Lung (tissue), 12 donors: ENCODE results near the gene ADAMTS2. TPM values are rescaled to one million over a fixed set of nuclear protein-coding genes. Genes with fewer than 3 reads are reported as not detected.

ENCODE experiments used
- ATAC-seq: fragments of 200-7000 bp; cut with Tn5 transposase; one replicate; pipeline ENCODE4 v1.9.1; 2020; ENCODE audit warnings: moderate number of reproducible peaks; ENCODE audit not compliant: insufficient read depth, low FRiP score
- DNase-seq, 3 donors: peaks; one replicate each; pipeline ENCODE4 v3.0.0-alpha.2; 2013 to 2017
- H3K27ac ChIP-seq, 2 donors: one replicate each; pipeline ENCODE4 v1.5.1; 2013; ENCODE audit warnings: mild to moderate bottlenecking in 2 of 2, moderate library complexity in 2 of 2, control low read depth in 1 of 2, inconsistent platforms in 1 of 2, low read depth in 1 of 2, low read length in 1 of 2
- H3K27me3 ChIP-seq, 3 donors: one replicate each; pipeline ENCODE4 v1.5.1; 2013; ENCODE audit warnings: low read length in 2 of 3; ENCODE audit not compliant: control insufficient read depth in 3 of 3, insufficient read depth in 3 of 3
- H3K36me3 ChIP-seq, 4 donors: one replicate each; pipeline ENCODE4 v1.5.1; 2013; ENCODE audit warnings: low read length in 4 of 4, mild to moderate bottlenecking in 1 of 4, moderate library complexity in 1 of 4; ENCODE audit not compliant: control insufficient read depth in 4 of 4, insufficient read depth in 4 of 4
- H3K4me1 ChIP-seq, 5 donors: one replicate each; pipeline ENCODE4 v1.5.1; 2013; ENCODE audit warnings: low read length in 5 of 5, mild to moderate bottlenecking in 2 of 5, moderate library complexity in 1 of 5; ENCODE audit not compliant: control insufficient read depth in 5 of 5, insufficient read depth in 5 of 5
- H3K4me3 ChIP-seq: one replicate; pipeline ENCODE4 v1.5.1; 2013; ENCODE audit warnings: mild to moderate bottlenecking, control low read depth, moderate library complexity
- H3K9ac ChIP-seq, 2 donors: one replicate each; pipeline ENCODE4 v1.5.1; 2013; ENCODE audit warnings: low read length in 2 of 2, control low read depth in 1 of 2; ENCODE audit not compliant: insufficient read depth in 1 of 2
- H3K9me3 ChIP-seq, 4 donors: one replicate each; pipeline ENCODE4 v1.5.1; 2013; ENCODE audit warnings: low read length in 3 of 4, mild to moderate bottlenecking in 1 of 4, moderate library complexity in 1 of 4; ENCODE audit not compliant: control insufficient read depth in 4 of 4, insufficient read depth in 3 of 4
- CTCF ChIP-seq: IDR thresholded peaks from 2 replicates; pipeline ENCODE4 v1.5.1; 2012; ENCODE audit warnings: mild to moderate bottlenecking; ENCODE audit errors: control extremely low read depth, extremely low read depth
- WGBS, 2 donors: extraction: QIAGEN DNeasy Blood & Tissue Kit; methylation state at CpG; one replicate each; pipeline ENCODE4 v1.1.7; 2013; 5-methylcytosine and 5-hydroxymethylcytosine counted together
- polyA plus RNA-seq, 2 donors: library from polyadenylated mRNA; stranded (reverse); fragments of 200-250 nt; gene quantifications; one replicate each; pipeline ENCODE4 v1.2.1, GENCODE V29; 2013
- total RNA-seq, 2 donors: library from RNA; depleted of rRNA in 1 of 2; stranded (reverse); fragments of >200 nt in 1 of 2; gene quantifications; one replicate each; pipeline ENCODE4 v1.2.1, GENCODE V29; 2014 to 2021
- donor health status: control.
- donor health status: control.
- donor health status: Bipolar disorder and iron deficiency.
- donor health status: healthy.
- donor health status: DM: yes; HTN: yes; CAD: no.

The ADAMTS2 gene
- total and polyA plus RNA-seq, 4 donors, result 9.3 to 45.5 (median 28.7) TPM

- H3K4me1 ChIP-seq, result no peaks in the 10 kb centered on the region
- H3K36me3 ChIP-seq, result no peaks in the 10 kb centered on the region
- 68 to 81% methylated on average over 20 of the region's 20 CpGs for WGBS, 2 donors
- TF ChIP-seq CTCF, result no peak
- no peaks in the 10 kb centered on the region for H3K9me3 ChIP-seq
- H3K27ac ChIP-seq, result no peak overlapping the region
- no peak for ATAC-seq
- H3K4me3 ChIP-seq, result no peak overlapping the region
- H3K27me3 ChIP-seq, result no peaks in the 10 kb centered on the region
- H3K9ac ChIP-seq, result no peak overlapping the region
- no peak for DNase-seq
These were observed 135.7 kb downstream of the ADAMTS2 start for GRCh38 chr5:179209359-179210150.

GRCh38 chr5:179208706-179209358 is 136.4 kb downstream of the ADAMTS2 start:
- no peak overlapping the region for H3K4me3 ChIP-seq
- ATAC-seq, result no peak
- no peak for DNase-seq

DNA sequence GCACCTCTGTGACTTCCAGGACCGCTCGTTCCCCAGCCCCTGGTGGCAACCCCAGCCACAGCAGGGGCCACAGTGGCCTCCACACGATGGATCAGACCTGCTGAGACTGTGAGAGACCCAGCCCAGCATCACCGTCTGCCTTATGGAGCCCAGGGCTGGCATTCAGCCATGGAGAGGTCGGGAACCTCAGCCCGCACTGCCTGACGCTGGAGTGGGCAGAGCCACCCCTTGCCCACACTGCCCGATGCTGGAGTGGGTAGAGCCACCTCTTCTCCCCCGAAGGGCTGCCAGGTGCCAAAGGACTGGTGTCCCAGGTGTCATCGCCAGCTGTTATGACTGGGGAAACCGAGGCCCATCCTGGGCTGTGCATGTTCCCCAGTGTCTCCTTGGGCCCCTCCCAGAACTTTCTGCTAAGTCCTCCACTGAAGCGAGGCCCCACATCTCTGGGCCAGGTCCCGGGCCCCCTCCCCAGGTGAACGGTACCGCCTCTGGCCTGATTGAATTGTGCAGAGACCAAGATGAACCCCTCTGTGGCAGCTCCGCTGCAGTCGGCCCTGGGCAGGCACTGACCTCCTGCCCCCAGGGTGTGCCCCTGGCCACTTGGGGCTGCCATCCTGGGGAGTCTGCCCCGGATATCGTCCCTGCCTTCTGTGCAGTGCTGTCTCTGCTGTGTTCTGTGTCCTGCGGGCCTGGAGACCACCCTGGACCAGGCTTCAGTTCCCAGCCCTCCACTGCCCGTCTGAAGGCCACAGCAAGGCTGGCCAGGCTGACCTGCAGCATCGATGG is 137.1 kb downstream of the ADAMTS2 start:
- no peaks in the 10 kb centered on the region for H3K4me1 ChIP-seq
- no peak overlapping the region for H3K4me3 ChIP-seq
- H3K27me3 ChIP-seq, result no peaks in the 10 kb centered on the region
- no peak overlapping the region for H3K27ac ChIP-seq
- peaks cover 0 to 2% (median 0%) of the 10 kb centered on the region in 4 donors for H3K36me3 ChIP-seq
- DNase-seq (no peak), ATAC-seq (no peak)
- TF ChIP-seq CTCF, result no peak
- H3K9me3 ChIP-seq, result no peaks in the 10 kb centered on the region
- H3K9ac ChIP-seq, result no peak overlapping the region
- WGBS, 2 donors, result 84 to 87% methylated on average over 22 of the region's 22 CpGs

More at GRCh38 chr5:179208706-179209358, 136.4 kb downstream of the ADAMTS2 start:
- Histone ChIP-seq H3K36me3 (no peaks in the 10 kb centered on the region), H3K4me1 (no peaks in the 10 kb centered on the region), H3K27ac (no peak overlapping the region), H3K9me3 (no peaks in the 10 kb centered on the region), H3K27me3 (no peaks in the 10 kb centered on the region), H3K9ac (no peak overlapping the region)
- 81 to 93% methylated on average over 18 of the region's 18 CpGs for WGBS, 2 donors
- no peak for TF ChIP-seq CTCF
